PC-9 (cell line): ENCODE data around the gene AHNAK. TPM values are rescaled to one million over a fixed set of nuclear protein-coding genes. Genes with fewer than 3 reads are reported as not detected.

Source experiments
- Bru-seq: library from RNA; stranded (reverse); fragments of 400-500 nt; gene quantifications from one replicate; lab custom pipeline; 2021; lab: Mats Ljungman, UMichigan
- BruChase-seq, 2 experiments: library from RNA; stranded (reverse); fragments of 400-500 nt; gene quantifications; one replicate each; lab custom pipeline; 2021; lab: Mats Ljungman, UMichigan
- BruUV-seq: library from RNA; stranded (reverse); fragments of 400-500 nt; replicated peaks from 2 replicates; lab custom pipeline; 2021; lab: Mats Ljungman, UMichigan
- CTCF ChIA-PET: fragments of 300-600 bp; sonication (Branson Sonifier 250); formaldehyde crosslinking; loops from one replicate; lab custom pipeline; 2022; ENCODE audit warnings: antibody characterized with exemption; lab: Charles Lee
- POLR2A ChIA-PET: fragments of 300-600 bp; sonication (Branson Sonifier 250); formaldehyde crosslinking; loops from one replicate; lab custom pipeline; 2022; ENCODE audit warnings: antibody characterized with exemption; ENCODE audit not compliant: unreplicated experiment; lab: Charles Lee
- DNase-seq, 2 experiments: peaks; one replicate each; pipeline versions ENCODE4 v3.0.0 to v3.0.0-alpha.2; 2015 to 2022; ENCODE audit warnings: mixed read lengths in 1 of 2
- H2AFZ ChIP-seq: fragments of 200-600 bp; sonication (generic); 2 replicates; pipeline ENCODE4 v1.8.1; 2017; ENCODE audit warnings: antibody characterized with exemption
- H3F3A ChIP-seq: fragments of 200-600 bp; sonication (generic); 2 replicates; pipeline ENCODE4 v1.8.1; 2017; ENCODE audit warnings: antibody characterized with exemption, mild to moderate bottlenecking, low read depth; ENCODE audit not compliant: insufficient read depth
- H3K27ac ChIP-seq: fragments of 200-600 bp; sonication (generic); 2 replicates; pipeline ENCODE4 v1.6.1; 2016; ENCODE audit warnings: mixed run types
- H3K27me3 ChIP-seq: fragments of 200-600 bp; sonication (generic); 2 replicates; pipeline ENCODE4 v1.6.1; 2016; ENCODE audit warnings: low read depth, mixed run types; ENCODE audit not compliant: insufficient read depth
- H3K36me3 ChIP-seq: fragments of 200-600 bp; sonication (generic); 2 replicates; pipeline ENCODE4 v1.6.1; 2016; ENCODE audit warnings: low read depth, mixed run types
- H3K4me1 ChIP-seq: fragments of 200-600 bp; sonication (generic); replicated peaks from 2 replicates; pipeline ENCODE4 v1.6.1; 2016; ENCODE audit warnings: mixed run types; ENCODE audit not compliant: insufficient read depth
- H3K4me2 ChIP-seq: fragments of 200-600 bp; sonication (generic); 2 replicates; pipeline ENCODE4 v1.6.1; 2017; ENCODE audit warnings: mixed run types
- H3K4me3 ChIP-seq: fragments of 200-600 bp; sonication (generic); 2 replicates; pipeline ENCODE4 v1.6.1; 2016; ENCODE audit warnings: mixed run types
- H3K79me2 ChIP-seq: fragments of 200-600 bp; sonication (generic); 2 replicates; pipeline ENCODE4 v1.6.1; 2017; ENCODE audit warnings: low read depth, mixed run types
- H3K9me2 ChIP-seq: fragments of 200-600 bp; sonication (generic); 2 replicates; pipeline ENCODE4 v1.8.1; 2017; ENCODE audit warnings: mild to moderate bottlenecking; ENCODE audit not compliant: insufficient read depth
- H3K9me3 ChIP-seq: fragments of 200-600 bp; sonication (generic); 2 replicates; pipeline ENCODE4 v1.8.1; 2016; ENCODE audit warnings: low read depth; ENCODE audit not compliant: insufficient read depth
- H4K20me1 ChIP-seq: fragments of 200-600 bp; sonication (generic); 2 replicates; pipeline ENCODE4 v1.8.1; 2017; ENCODE audit not compliant: insufficient read depth
- CTCF ChIP-seq: fragments of 200-600 bp; sonication (generic); conservative IDR thresholded peaks from 2 replicates; pipeline ENCODE4 v1.6.1; 2017; ENCODE audit warnings: mixed run types, antibody characterized with exemption, mild to moderate bottlenecking, moderate library complexity
- EZH2 ChIP-seq: fragments of 200-600 bp; sonication (generic); IDR thresholded peaks from 2 replicates; pipeline ENCODE4 v1.8.0; 2017; ENCODE audit warnings: antibody characterized with exemption, low read depth
- intact Hi-C: fragments of 100-400 bp; cut with micrococcal nuclease; formaldehyde crosslinking; loops from one replicate; pipeline ENCODE4 v1.10.0; 2022; ENCODE audit not compliant: unreplicated experiment
- long read RNA-seq: library from polyadenylated mRNA; stranded (forward); transcript quantifications from one replicate; pipeline ENCODE4 v2.0.0, GENCODE V29; 2022
- total RNA-seq: library from RNA; stranded (reverse); gene quantifications from 2 replicates; pipeline ENCODE4 v1.2.3, GENCODE V29; 2021

AHNAK gene
- total RNA-seq (632 and 734 TPM in 2 replicates), Bru-seq, nascent RNA (percentile 82 among the genes with signal in this experiment), BruChase-seq, experiment 1, labeled RNA remaining after a 2-hour chase (percentile 97 among the genes with signal in this experiment), BruChase-seq, experiment 2, labeled RNA remaining after a 6-hour chase (percentile 99 among the genes with signal in this experiment)
- long read RNA-seq, full-length matches to known transcripts: 152 of 213 reads
- long read RNA-seq, partial matches to known transcripts: 3 of 213 reads
- long read RNA-seq, other reads (novel, unspliced or antisense): 58 of 213 reads

- H3K4me3 ChIP-seq: peak within 1 kb of the TSS; percentile 98
- H3K79me2 ChIP-seq: peaks cover 54% of the 10 kb centered on the region
- peak in 1 of 2 experiments; percentile 83 for DNase-seq
- H2AFZ ChIP-seq: peak within 1 kb of the TSS; percentile 83
- H3K4me2 ChIP-seq: peak within 1 kb of the TSS; percentile 99
- ChIA-PET CTCF (interaction anchor here (0.6 to 1.5 kb wide), 4 partner anchors 14 to 151 kb away, joined by 3 to 9 read pairs (median 6); no protein-coding TSS in a partner anchor), POLR2A (interaction anchor here (0.5 to 1.3 kb wide), 10 partner anchors 9 to 568 kb away, joined by 3 to 20 read pairs (median 4); partner anchors contain the start of gene TUT1)
- no peaks in the 10 kb centered on the region for H3K36me3 ChIP-seq
- H3K9me3 ChIP-seq: no peaks in the 10 kb centered on the region
- peak within 1 kb of the TSS; percentile 72 for H3K27ac ChIP-seq
- H4K20me1 ChIP-seq: peaks cover 19% of the 10 kb centered on the region
- TF ChIP-seq CTCF (no peak), EZH2 (no peak)
- intact Hi-C loops: no loop called here
- peaks cover 68% of the 10 kb centered on the region for H3K4me1 ChIP-seq
- H3K27me3 ChIP-seq: no peaks in the 10 kb centered on the region
- peaks cover 62% of the 10 kb centered on the region for H3F3A ChIP-seq
- BruUV-seq: TSS peak; percentile 64
- H3K9me2 ChIP-seq: no peaks in the 10 kb centered on the region
These were observed at the start of gene AHNAK for GRCh38 chr11:62546244-62546928. AHNAK (minus strand) TSS chr11:62546806; CDS start chr11:62536098, 10,708 bp downstream.

- H4K20me1 ChIP-seq: no peaks in the 10 kb centered on the region; the same call in 1 of the 2 replicates
- peaks cover 35% of the 10 kb centered on the region for H3K79me2 ChIP-seq
- no peaks in the 10 kb centered on the region for H3K9me2 ChIP-seq
- ChIA-PET CTCF (no interaction called here), POLR2A (no interaction called here)
- DNase-seq: no peak
- peaks cover 34% of the 10 kb centered on the region for H3K4me1 ChIP-seq
- no TSS peak for BruUV-seq
- no peak overlapping the region for H3K4me2 ChIP-seq
- no peak for TF ChIP-seq EZH2
- TF ChIP-seq CTCF: no peak
- intact Hi-C loops: no loop called here
- H3F3A ChIP-seq: peaks cover 68% of the 10 kb centered on the region
- H3K27me3 ChIP-seq: no peaks in the 10 kb centered on the region
- no peak overlapping the region for H3K4me3 ChIP-seq
- H3K9me3 ChIP-seq: no peaks in the 10 kb centered on the region
- no peak overlapping the region for H3K27ac ChIP-seq
- H3K36me3 ChIP-seq: peaks cover 15% of the 10 kb centered on the region
- H2AFZ ChIP-seq: no peak overlapping the region
These were observed 48.5 kb upstream of the AHNAK start for GRCh38 chr11:62595124-62595523.

- Histone ChIP-seq H3K9me3 (no peaks in the 10 kb centered on the region), H3K9me2 (no peaks in the 10 kb centered on the region), H3K4me2 (no peak overlapping the region), H3K27me3 (no peaks in the 10 kb centered on the region), H3K4me3 (no peak overlapping the region), H4K20me1 (no peaks in the 10 kb centered on the region), H3K79me2 (peaks cover 36% of the 10 kb centered on the region), H3K4me1 (peaks cover 30% of the 10 kb centered on the region), H2AFZ (no peak overlapping the region), H3K36me3 (peaks cover 20% of the 10 kb centered on the region), H3K27ac (no peak overlapping the region), H3F3A (peaks cover 69% of the 10 kb centered on the region)
- POLR2A ChIA-PET: no interaction called here
- no TSS peak for BruUV-seq
- intact Hi-C loops: loop anchor here (2.0 to 5.0 kb wide), 5 partner anchors 41 to 269 kb away; partner anchors contain the start of genes C11orf98, CSKMT, HNRNPUL2 and POLR2G
- TF ChIP-seq CTCF: peak; percentile 69
- no peak for TF ChIP-seq EZH2
- CTCF ChIA-PET: interaction anchor here (0.7 kb wide), 2 partner anchors 123 to 270 kb away, joined by 3 to 8 read pairs; no protein-coding TSS in a partner anchor
- DNase-seq: peak; percentile 60 to 76
These were observed 46.9 kb upstream of the AHNAK start for GRCh38 chr11:62593434-62594044.
